NCI-H1930 (cell line): ENCODE measurements around the gene MBLAC1.
A peak's percentile ranks its signal among the peaks of the same experiment; 100 is the strongest.

Source experiments
- DNase-seq, 2 experiments: peaks; one replicate each; lab custom pipeline; 2025; lab: John Stamatoyannopoulos, UW

The MBLAC1 gene

GRCh38 chr7:100126931-100127865 is at the start of gene MBLAC1:
TSS of gene MBLAC1 (plus strand) at chr7:100126967. CDS start at chr7:100127396, 429 bp downstream.
- DNase-seq = peak; percentile 81 to 91

- DNase-seq = no peak
Measured at GRCh38 chr7:100077205-100077604, 49.6 kb upstream of the MBLAC1 start.

DNA sequence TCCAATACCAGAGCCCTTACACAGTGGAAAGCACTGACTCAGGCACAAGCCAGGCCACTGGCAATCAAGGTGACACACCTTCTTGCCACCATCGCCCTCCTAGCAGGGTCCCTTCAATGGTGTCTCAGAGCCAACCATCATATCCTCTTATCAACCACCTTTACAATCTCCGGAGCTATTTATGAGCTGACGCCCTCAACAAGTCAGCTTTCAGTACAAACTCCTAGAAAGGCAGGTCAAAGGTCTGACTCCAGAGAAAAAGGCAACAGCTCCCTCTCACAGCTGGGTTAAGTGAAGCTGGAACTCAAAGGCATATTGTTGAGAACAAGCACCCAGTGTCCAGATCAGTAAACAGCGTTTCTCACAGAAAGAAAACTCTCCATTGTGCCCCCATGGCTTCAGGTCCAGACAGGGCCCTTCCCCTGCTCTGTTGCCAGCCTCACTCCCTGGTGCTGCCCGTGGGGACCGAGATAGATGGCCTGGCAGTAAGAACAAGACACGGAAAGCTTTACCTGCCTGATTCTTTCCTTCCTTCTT is 47.7 kb upstream of the MBLAC1 start:
- DNase-seq = no peak

DNA sequence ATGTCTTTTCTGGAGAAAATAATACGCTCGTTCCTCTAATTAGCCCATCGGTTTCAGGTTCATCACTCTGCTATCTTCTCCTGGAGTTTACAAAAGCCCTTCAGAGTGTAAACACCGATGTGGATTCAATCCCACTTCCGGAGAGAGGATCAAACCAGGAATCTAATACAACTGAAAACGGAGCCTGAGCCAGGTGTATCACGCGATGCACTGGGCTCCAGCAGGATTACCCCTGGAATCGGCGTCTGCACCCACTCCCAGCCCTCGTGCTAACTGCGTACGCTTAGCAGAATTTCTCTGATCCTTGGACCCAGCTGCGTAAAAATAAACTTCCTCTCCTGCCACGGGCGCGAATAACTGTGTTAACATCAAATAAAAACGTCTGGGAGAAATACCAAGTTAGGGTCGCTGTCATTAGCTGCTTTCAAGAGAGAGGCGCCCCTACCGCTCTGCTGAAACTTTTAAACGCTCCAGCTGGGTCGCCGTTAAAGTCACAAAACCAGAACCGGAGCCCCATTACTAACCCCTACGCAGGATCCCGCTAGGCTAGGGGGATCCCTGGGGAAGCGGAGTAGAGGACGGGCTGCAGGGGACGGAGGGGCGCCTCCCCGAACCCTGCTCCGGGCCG is 45.7 kb upstream of the MBLAC1 start:
- DNase-seq = peak in 1 of 2 experiments; percentile 27

DNA sequence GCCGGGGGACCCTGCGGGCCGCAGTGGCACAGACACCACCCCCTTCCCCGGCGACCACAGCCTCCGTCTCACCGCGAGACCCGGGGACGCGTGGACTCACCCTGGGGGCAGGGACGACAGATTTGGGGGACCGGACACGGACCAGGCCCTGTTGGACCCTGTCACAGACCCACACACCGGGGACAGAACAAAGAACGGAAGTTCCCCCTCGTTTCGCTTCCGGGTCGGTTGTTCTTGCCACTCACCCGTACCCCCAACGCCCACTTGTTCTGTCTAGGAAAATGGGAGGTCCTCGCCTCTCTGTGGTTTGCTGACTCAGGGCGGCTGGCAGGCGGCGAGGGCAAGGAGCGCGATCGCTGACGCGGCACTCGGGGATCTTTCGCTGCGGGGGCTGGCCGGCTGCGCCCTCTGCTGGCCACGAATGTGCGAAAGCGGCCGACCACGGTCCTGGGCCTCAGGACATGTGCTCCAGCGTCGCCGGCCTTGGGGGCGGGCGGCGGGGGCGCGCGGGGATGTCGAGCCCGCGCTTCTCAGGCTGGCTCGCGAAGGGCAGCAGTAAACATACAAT is 45.1 kb upstream of the MBLAC1 start, which contains the start of gene ZNF3:
Gene ZNF3, minus strand, starts transcription at position 189 of the 568 bp plus-strand sequence. CDS start 4,366 bp downstream, outside the sequence.
- DNase-seq = peak; percentile 99

- no peak for DNase-seq
Measured at GRCh38 chr7:100082978-100083377, 43.8 kb upstream of the MBLAC1 start.

DNA sequence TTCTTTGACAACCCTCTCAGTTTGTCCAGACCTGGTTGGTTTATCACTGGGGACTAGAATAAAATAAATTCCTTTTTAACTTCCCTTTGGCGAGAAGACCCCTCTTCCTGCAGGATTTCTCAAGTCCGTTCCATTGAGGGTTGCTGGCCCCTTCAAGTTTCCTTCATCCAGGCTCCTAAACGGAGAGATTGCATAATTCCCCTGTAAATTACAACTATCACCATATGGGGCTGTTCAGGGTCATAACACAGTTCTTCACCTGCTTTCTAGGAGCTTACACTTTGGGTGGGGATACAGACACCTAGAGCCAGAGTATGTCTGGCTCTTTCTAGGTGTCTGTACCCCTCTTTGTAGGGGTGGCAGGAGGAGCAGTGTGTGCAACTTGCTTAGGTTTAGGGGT is 41.3 kb upstream of the MBLAC1 start:
- no peak for DNase-seq

- no peak for DNase-seq
Measured at GRCh38 chr7:100087055-100087750, 39.6 kb upstream of the MBLAC1 start.

DNA sequence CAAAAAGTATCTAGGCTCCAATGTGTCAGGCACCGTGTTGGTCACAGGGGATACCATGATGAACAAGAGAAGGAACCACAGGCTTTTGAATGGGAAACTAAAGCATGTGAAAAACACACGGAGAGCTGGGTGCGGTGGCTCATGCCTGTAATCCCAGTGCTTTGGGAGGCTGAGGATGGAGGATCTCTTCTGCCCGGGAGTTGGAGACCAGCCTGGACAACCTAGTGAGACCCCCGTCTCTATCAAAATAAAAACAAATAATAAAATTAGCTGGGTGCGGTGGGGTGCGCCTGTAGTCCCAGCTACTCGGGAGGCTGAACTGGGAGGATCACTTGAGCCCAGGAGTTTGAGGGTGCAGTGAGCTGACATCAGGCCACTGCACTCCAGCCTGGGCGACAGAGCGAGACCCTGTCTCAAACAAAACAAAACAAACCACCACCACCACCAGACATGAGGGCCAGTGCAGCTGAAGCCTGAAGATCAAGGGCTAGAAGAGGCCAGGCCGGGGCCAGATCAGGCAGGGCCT is 38.6 kb upstream of the MBLAC1 start:
- no peak for DNase-seq

- peak; percentile 55 to 83 for DNase-seq
Measured at GRCh38 chr7:100088621-100089457, 37.9 kb upstream of the MBLAC1 start, which contains the start of gene COPS6. TSS of gene COPS6 (plus strand) at chr7:100088969. CDS start at chr7:100088991, 22 bp downstream.

DNA sequence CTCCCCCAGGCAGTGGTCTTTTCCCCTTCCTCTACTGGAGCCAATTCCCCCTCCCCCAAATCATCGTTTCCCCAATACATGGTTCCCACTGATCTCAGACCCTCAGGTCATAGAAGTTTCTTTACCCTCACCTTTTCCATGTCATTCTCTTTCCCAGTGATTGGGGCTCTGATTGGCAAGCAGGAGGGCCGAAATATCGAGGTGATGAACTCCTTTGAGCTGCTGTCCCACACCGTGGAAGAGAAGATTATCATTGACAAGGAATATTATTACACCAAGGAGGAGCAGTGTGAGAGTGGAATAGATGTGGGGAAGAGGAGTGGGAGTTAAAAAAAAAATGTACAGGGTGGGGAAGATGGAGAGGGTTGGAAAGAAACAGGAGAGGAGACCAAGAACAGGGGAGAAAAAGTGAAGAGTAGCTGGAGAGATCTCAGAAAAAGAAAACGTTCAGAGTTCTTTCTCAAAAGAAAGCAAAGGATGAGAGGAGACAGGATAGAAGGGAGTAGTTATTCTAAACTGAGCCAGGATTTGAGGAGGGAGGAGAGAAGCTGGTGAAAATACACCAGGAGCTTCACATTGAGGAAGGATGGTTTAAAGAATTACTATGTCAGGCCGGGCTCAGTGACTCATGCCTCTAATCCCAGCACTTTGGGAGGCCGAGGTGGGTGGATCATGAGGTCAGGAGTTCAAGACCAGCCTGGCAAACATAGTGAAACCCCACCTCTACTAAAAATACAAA is 37.1 kb upstream of the MBLAC1 start:
- DNase-seq = no peak

DNA sequence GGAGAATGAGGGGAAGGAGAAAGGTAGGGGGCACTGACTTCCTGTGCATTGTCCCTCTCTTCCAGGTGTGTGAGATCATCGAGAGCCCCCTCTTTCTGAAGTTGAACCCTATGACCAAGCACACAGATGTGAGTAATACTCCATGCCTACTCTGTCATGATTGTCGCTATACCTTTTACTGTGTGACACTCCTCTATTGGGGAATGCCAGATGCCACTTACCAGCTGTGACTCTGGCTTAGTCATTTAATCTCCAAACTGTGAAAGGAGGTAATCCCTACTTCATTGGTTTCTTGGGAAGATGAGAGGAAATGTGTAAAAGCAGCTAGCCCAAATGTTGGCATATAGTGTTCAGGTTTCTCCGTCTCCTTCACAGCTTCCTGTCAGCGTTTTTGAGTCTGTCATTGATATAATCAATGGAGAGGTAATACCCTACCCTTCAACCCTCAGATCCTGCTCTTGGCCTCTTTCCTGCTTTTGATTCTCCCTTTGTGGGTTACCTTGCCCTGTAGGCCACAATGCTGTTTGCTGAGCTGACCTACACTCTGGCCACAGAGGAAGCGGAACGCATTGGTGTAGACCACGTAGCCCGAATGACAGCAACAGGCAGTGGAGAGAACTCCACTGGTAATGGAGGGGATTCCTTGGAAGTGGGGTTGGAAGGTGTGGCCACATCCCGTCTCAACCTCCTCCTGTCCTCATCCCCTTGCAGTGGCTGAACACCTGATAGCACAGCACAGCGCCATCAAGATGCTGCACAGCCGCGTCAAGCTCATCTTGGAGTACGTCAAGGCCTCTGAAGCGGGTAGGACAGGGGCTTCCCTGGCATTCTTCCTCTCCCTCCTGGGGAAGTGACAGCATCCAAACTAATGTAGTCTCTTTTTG is 36.0 kb upstream of the MBLAC1 start:
- DNase-seq = no peak

GRCh38 chr7:100091411-100092181 is 35.2 kb upstream of the MBLAC1 start:
- no peak for DNase-seq

DNA sequence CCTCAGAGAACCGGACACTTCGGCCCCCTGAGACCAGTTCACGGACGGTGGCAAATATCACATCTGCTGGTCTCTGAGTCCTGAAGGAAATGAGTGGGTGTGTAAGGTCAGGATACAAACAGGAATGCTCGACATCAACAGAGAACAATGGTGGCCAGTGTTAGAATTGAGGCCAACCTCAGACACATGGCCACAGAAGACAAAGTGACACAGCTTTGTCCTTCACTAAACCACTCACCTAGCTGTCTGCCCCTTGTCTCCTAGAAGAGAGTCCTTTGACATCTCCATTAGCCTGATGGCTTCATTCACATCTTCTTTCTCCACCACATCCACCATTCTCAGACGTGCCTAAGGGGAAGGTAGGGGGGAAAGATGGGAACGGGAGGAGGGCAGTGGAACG is 33.7 kb upstream of the MBLAC1 start:
- DNase-seq = no peak

DNA sequence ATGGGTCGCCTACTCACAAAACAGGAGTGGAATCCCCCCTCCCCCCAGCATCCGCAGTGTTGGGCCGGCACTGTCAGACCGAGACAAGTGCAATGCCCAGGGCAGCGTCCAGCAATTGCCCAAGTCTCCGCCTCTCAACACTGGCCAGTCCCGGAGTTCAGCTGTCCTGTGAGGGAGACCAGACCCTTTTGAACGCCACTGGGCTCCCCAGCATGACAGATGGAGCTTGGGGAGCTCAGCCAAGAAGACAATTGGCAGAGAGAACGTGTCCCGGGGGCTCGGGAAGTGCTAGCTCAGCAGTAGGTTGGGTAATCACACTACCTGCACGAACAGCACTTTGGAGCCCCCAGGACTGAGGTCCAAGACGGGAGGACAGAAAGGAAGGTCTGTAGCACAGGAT is 33.3 kb upstream of the MBLAC1 start:
- no peak for DNase-seq

DNA sequence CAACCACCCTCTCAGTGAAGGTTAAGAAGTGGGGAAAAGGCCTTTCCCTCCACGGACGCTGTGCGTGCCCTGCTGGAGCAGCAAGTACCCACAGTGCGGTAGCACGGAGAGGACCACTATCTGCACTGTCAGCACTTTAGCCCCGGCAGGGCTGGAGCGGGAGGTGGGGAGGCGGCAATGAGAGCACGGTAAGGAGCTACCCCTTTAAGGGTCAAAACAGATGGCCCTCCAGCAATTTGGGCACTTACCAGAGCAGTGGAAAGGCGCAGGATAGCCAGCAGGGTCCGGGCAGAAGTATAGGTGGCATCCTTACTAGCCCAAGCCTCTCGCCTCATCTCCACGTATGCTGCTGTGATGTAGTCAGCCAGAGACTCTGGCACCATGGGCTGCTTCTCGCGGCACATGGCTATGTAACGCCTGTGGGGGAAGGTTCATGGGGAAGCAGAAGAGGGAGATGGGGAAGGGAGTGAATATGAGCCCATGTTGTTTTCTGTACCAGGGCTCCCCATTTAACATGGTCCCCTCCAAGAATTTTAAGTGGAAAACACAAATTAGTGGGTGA is 32.8 kb upstream of the MBLAC1 start:
- DNase-seq = no peak

GRCh38 chr7:100095289-100095688 is 31.5 kb upstream of the MBLAC1 start:
- no peak for DNase-seq

DNA sequence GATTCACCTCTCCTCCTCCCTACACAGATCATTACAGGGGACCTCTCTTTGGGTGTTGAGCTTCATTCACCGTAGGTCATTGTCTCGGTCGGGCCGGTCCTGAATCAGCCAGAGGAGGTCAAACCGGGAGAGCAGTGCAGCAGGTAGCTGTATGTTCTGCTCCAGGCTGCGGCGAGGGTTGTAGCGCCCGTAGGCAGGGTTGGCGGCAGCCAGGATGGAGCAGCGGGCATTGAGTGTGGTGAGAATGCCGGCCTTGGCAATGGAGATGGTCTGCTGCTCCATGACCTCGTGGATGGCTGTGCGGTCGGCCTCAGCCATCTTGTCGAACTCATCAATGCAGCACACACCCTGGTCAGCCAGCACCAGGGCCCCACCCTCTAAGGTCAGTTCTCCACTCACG is 31.1 kb upstream of the MBLAC1 start:
- DNase-seq = no peak
